SK-N-MC (cell line): ENCODE results near the gene ZMAT3.

Experiments used
- EZH2 ChIP-seq: fragments of 200-600 bp; sonication (generic); IDR thresholded peaks from one replicate; pipeline ENCODE4 v1.6.1; 2017; ENCODE audit warnings: antibody characterized with exemption
- FOXP2 ChIP-seq: optimal IDR thresholded peaks from 2 replicates; pipeline ENCODE3; 2011; ENCODE audit warnings: mild to moderate bottlenecking, moderate library complexity; ENCODE audit not compliant: insufficient read depth; ENCODE audit errors: extremely low read length, control extremely low read depth
- POLR2AphosphoS5 ChIP-seq: IDR thresholded peaks from 2 replicates; pipeline ENCODE4 v1.6.1; 2012; ENCODE audit warnings: mild to moderate bottlenecking, low read depth, low read length, borderline replicate concordance

- no peak for TF ChIP-seq POLR2AphosphoS5
- no peak for TF ChIP-seq EZH2
- no peak for TF ChIP-seq FOXP2
Observed at GRCh38 chr3:179035232-179035631, 36.4 kb downstream of the ZMAT3 start.
